GM23338 (cell line): ENCODE results near the gene SMURF1. TPM values are rescaled to one million over a fixed set of nuclear protein-coding genes. Genes with fewer than 3 reads are reported as not detected.

Experiments
- ATAC-seq: fragments of 200-7000 bp; cut with Tn5 transposase; 3 replicates; pipeline ENCODE4 v1.9.1; 2020
- DNase-seq: peaks from one replicate; pipeline ENCODE4 v3.0.0-alpha.2; 2015; ENCODE audit warnings: low spot score
- H2AFZ ChIP-seq: fragments of 200-600 bp; sonication (generic); 2 replicates; pipeline ENCODE4 v1.8.0; 2016; ENCODE audit warnings: antibody characterized with exemption, mild to moderate bottlenecking, moderate library complexity
- H3F3A ChIP-seq: fragments of 200-600 bp; sonication (generic); replicated peaks from 2 replicates; pipeline ENCODE4 v1.8.0; 2017; ENCODE audit warnings: antibody characterized with exemption, mixed run types, low read depth
- H3K27ac ChIP-seq: fragments of 200-600 bp; sonication (generic); 2 replicates; pipeline ENCODE4 v1.6.1; 2016; ENCODE audit warnings: low read depth
- H3K27me3 ChIP-seq: fragments of 200-600 bp; sonication (generic); 2 replicates; pipeline ENCODE4 v1.8.0; 2016; ENCODE audit warnings: mild to moderate bottlenecking, mixed run types, moderate library complexity; ENCODE audit not compliant: insufficient read depth
- H3K36me3 ChIP-seq: fragments of 200-600 bp; sonication (generic); 2 replicates; pipeline ENCODE4 v1.8.0; 2016; ENCODE audit warnings: mild to moderate bottlenecking; ENCODE audit not compliant: insufficient read depth
- H3K4me1 ChIP-seq: fragments of 200-600 bp; sonication (generic); 2 replicates; pipeline ENCODE4 v1.8.0; 2016; ENCODE audit warnings: mild to moderate bottlenecking, moderate library complexity; ENCODE audit not compliant: insufficient read depth
- H3K4me2 ChIP-seq: fragments of 200-600 bp; sonication (generic); 2 replicates; pipeline ENCODE4 v1.7.1; 2017; ENCODE audit warnings: mixed run types
- H3K4me3 ChIP-seq: fragments of 200-600 bp; sonication (generic); 2 replicates; pipeline ENCODE4 v1.6.1; 2016; ENCODE audit warnings: mixed run types
- H3K79me2 ChIP-seq: fragments of 200-600 bp; sonication (generic); replicated peaks from 2 replicates; pipeline ENCODE4 v1.8.0; 2017; ENCODE audit warnings: mild to moderate bottlenecking; ENCODE audit not compliant: insufficient read depth
- H3K9me2 ChIP-seq: fragments of 200-600 bp; sonication (generic); 2 replicates; pipeline ENCODE4 v1.8.0; 2017; ENCODE audit not compliant: insufficient read depth
- H4K20me1 ChIP-seq: fragments of 200-600 bp; sonication (generic); replicated peaks from 2 replicates; pipeline ENCODE4 v1.8.0; 2017; ENCODE audit warnings: mild to moderate bottlenecking; ENCODE audit not compliant: insufficient read depth
- H3K27ac Mint-ChIP-seq: 2 replicates; pipeline ENCODE4 v1.8.0; 2020; ENCODE audit warnings: inconsistent platforms, mild to moderate bottlenecking, moderate library complexity, mixed read lengths
- H3K27me3 Mint-ChIP-seq: 3 replicates; pipeline ENCODE4 v1.8.0; 2022; ENCODE audit warnings: low read depth, mild to moderate bottlenecking, moderate library complexity, mixed read lengths, inconsistent platforms; ENCODE audit not compliant: insufficient read depth, poor library complexity
- H3K36me3 Mint-ChIP-seq: 3 replicates; pipeline ENCODE4 v1.8.0; 2021; ENCODE audit warnings: low read depth, mild to moderate bottlenecking, inconsistent platforms, moderate library complexity, mixed read lengths
- H3K4me1 Mint-ChIP-seq: 3 replicates; pipeline ENCODE4 v1.8.0; 2020; ENCODE audit warnings: mild to moderate bottlenecking, inconsistent platforms, mixed read lengths
- H3K4me3 Mint-ChIP-seq: 3 replicates; pipeline ENCODE4 v1.8.0; 2021; ENCODE audit warnings: moderate library complexity, mild to moderate bottlenecking, inconsistent platforms, mixed read lengths
- H3K9me3 Mint-ChIP-seq: 3 replicates; pipeline ENCODE4 v1.8.0; 2020; ENCODE audit warnings: moderate library complexity, mild to moderate bottlenecking, inconsistent platforms, mixed read lengths
- CREB1 ChIP-seq: fragments of 250-450 bp; sonication (Bioruptor Pico); IDR thresholded peaks from 2 replicates; pipeline ENCODE4 v1.5.0; 2020; ENCODE audit warnings: low read depth, mild to moderate bottlenecking, moderate library complexity
- EZH2phosphoT487 ChIP-seq: fragments of 200-600 bp; sonication (generic); IDR thresholded peaks from one replicate; pipeline ENCODE4 v1.8.1; 2018; ENCODE audit warnings: antibody characterized with exemption; ENCODE audit not compliant: unreplicated experiment
- NANOG ChIP-seq: IDR thresholded peaks from 2 replicates; pipeline ENCODE4 v1.6.1; 2016; ENCODE audit warnings: antibody characterized with exemption, borderline replicate concordance
- REST ChIP-seq: IDR thresholded peaks from one replicate; pipeline ENCODE4 v1.6.1; 2018; ENCODE audit warnings: antibody characterized with exemption; ENCODE audit not compliant: unreplicated experiment
- STAT1 ChIP-seq: IDR thresholded peaks from one replicate; pipeline ENCODE4 v1.6.1; 2016; ENCODE audit warnings: antibody characterized with exemption; ENCODE audit not compliant: unreplicated experiment
- ZNF331 ChIP-seq: fragments of 250-450 bp; sonication (Bioruptor Pico); IDR thresholded peaks from 2 replicates; pipeline ENCODE4 v1.5.0; 2020; ENCODE audit warnings: low read depth, mild to moderate bottlenecking, moderate library complexity
- ZNF462 ChIP-seq: fragments of 250-450 bp; sonication (Bioruptor Pico); IDR thresholded peaks from 2 replicates; pipeline ENCODE4 v1.5.0; 2020; ENCODE audit warnings: mild to moderate bottlenecking, moderate library complexity
- polyA plus RNA-seq: library from polyadenylated mRNA; unstranded; fragments of >200 nt; fragmentation: Nextera tagmentation; extraction: Ambion mirVana; gene quantifications from 2 replicates; pipeline ENCODE4 v1.2.1, GENCODE V29; 2016
- total RNA-seq: library from RNA; depleted of rRNA; stranded (reverse); fragments of >200 nt; shearing (Covaris generic); gene quantifications from 2 replicates; pipeline ENCODE4 v1.2.3, GENCODE V29; 2014
- TF ChIP-seq, protein P1 (sequence below), 2 experiments: fragments of 200-600 bp in 1 of 2; sonication (generic) in 1 of 2; conservative IDR thresholded peaks; 2 replicates each; pipeline versions ENCODE4 v1.5.1 to v1.6.1; 2016 to 2017; ENCODE audit warnings: antibody characterized with exemption in 2 of 2, low read depth in 2 of 2, mild to moderate bottlenecking in 2 of 2, moderate library complexity in 1 of 2

The SMURF1 gene
- total and polyA plus RNA-seq, 2 experiments from 2014 or later: 5.8 to 23.9 TPM

DNA sequence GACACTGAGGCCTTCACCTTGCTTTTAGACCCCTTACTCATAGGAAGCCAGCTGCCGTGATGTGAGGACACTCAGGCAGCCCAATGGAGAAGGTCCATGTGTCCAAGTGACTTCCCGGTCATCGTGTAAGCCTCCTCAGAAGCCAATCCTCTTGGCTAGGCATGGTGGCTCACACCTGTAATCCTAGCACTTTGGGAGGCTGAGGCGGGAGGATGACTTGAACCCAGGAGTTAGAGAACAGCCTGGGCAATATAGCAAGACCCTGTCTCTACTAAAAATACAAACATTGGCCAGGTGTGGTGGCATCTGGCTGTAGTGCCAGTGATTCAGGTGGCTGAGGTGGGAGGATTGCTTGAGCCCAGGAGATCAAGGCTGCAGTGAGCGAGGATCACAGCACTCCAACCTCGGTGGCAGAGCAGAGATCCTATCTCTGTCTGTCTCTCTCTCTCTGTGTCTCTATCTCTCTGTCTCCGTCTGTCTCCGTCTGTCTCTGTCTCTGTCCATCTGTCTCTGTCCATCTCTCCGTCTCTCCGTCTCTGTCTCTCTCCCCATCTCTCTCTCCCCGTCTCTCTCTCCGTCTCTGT lies 36.3 kb upstream of the SMURF1 start (continued):
- no peak for TF ChIP-seq ZNF462
- no peak for TF ChIP-seq REST

DNA sequence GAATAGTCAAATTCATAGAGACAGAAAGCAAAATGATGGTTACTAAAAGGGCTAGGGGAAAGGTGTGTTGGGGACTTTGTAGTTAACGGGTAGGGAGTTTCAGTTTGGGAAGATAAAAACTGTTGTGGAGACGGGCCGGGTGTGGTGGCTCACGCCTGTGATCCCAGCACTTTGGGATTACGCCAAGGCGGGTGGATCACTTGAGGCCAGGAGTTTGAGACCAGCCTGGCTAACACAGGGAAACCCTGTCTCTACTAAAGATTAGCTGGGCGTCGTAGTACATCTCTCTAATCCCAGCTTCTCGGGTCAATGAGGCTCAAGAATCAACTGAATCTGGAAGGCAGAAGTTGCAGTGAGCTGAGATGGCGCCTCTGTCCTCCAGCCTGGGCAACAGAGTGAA lies 33.3 kb upstream of the SMURF1 start:
- H3K4me3 ChIP-seq: no peak overlapping the region
- 0 out of 2 replicates have a peak overlapping the region, but pooled peaks have one; percentile 18 for H2AFZ ChIP-seq
- no peak overlapping the region for H3K27ac Mint-ChIP-seq
- H3K9me2 ChIP-seq: no peaks in the 10 kb centered on the region
- H3K4me3 Mint-ChIP-seq: no peak overlapping the region
- no peaks in the 10 kb centered on the region for H3K4me1 ChIP-seq
- no peak for DNase-seq
- no peaks in the 10 kb centered on the region; the same call in 2 of the 3 replicates for H3K9me3 Mint-ChIP-seq
- ATAC-seq: no peak
- H3K36me3 ChIP-seq: no peaks in the 10 kb centered on the region
- no peaks in the 10 kb centered on the region for H4K20me1 ChIP-seq
- H3K4me2 ChIP-seq: no peak overlapping the region
- H3K27me3 ChIP-seq: no peaks in the 10 kb centered on the region
- no peak overlapping the region for H3K27ac ChIP-seq
- H3K79me2 ChIP-seq: no peaks in the 10 kb centered on the region
- H3K27me3 Mint-ChIP-seq: peaks cover 6% of the 10 kb centered on the region
- no peaks in the 10 kb centered on the region for H3K36me3 Mint-ChIP-seq
- H3F3A ChIP-seq: no peaks in the 10 kb centered on the region
- H3K4me1 Mint-ChIP-seq: no peaks in the 10 kb centered on the region
- no peak for TF ChIP-seq EZH2phosphoT487
- no peak for TF ChIP-seq ZNF331 (CRISPR knock-in tag)
- no peak for TF ChIP-seq STAT1
- TF ChIP-seq NANOG: no peak
- TF ChIP-seq, protein P1, sequence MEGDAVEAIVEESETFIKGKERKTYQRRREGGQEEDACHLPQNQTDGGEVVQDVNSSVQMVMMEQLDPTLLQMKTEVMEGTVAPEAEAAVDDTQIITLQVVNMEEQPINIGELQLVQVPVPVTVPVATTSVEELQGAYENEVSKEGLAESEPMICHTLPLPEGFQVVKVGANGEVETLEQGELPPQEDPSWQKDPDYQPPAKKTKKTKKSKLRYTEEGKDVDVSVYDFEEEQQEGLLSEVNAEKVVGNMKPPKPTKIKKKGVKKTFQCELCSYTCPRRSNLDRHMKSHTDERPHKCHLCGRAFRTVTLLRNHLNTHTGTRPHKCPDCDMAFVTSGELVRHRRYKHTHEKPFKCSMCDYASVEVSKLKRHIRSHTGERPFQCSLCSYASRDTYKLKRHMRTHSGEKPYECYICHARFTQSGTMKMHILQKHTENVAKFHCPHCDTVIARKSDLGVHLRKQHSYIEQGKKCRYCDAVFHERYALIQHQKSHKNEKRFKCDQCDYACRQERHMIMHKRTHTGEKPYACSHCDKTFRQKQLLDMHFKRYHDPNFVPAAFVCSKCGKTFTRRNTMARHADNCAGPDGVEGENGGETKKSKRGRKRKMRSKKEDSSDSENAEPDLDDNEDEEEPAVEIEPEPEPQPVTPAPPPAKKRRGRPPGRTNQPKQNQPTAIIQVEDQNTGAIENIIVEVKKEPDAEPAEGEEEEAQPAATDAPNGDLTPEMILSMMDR (conservative IDR thresholded peaks at IDR 0.05; ENCODE audit: low read depth in 2 of 2): no peak
- TF ChIP-seq CREB1 (CRISPR knock-in tag): no peak
